Left lobe of liver (tissue), 2 donors: Measurements from ENCODE around the gene PCK1. TPM values are rescaled to one million over a fixed set of nuclear protein-coding genes. Genes with fewer than 3 reads are reported as not detected.

Experiments
- ATAC-seq: fragments of 200-7000 bp; cut with Tn5 transposase; one replicate; pipeline ENCODE4 v1.9.1; 2020; ENCODE audit warnings: mild to moderate bottlenecking, moderate library complexity
- DNase-seq: peaks from one replicate; pipeline ENCODE4 v3.0.0-alpha.2; 2020; ENCODE audit warnings: low spot score
- total RNA-seq: library from RNA; stranded (reverse); gene quantifications from one replicate; pipeline ENCODE4 v1.2.1, GENCODE V29; 2021
- donor health status: DM: no; HTN: no; CAD: no; lungs with moderate emphysema.
- donor health status: DM: no; HTN: yes; CAD: no.

Gene PCK1
- total RNA-seq, 1 donor from 2014 or later, result 1,004 TPM

GRCh38 chr20:57576002-57576401, 15.1 kb downstream of the PCK1 start:
- no peak for DNase-seq
- ATAC-seq, result no peak

GRCh38 chr20:57576617-57577550, 16.0 kb downstream of the PCK1 start:
- ATAC-seq (no peak), DNase-seq (no peak)

- ATAC-seq, result peak; percentile 81
- DNase-seq, result peak; percentile 93
These were observed 17.0 kb downstream of the PCK1 start for GRCh38 chr20:57577679-57578475.

- no peak for DNase-seq
- ATAC-seq, result peak; percentile 37
These were observed 17.7 kb downstream of the PCK1 start for GRCh38 chr20:57578476-57579165.

GRCh38 chr20:57579331-57579897, 18.5 kb downstream of the PCK1 start:
- ATAC-seq (no peak), DNase-seq (no peak)

GRCh38 chr20:57579898-57580447, 19.1 kb downstream of the PCK1 start:
- no peak for ATAC-seq
- DNase-seq, result no peak

GRCh38 chr20:57580478-57581201, 19.7 kb downstream of the PCK1 start:
- ATAC-seq (no peak), DNase-seq (no peak)

- DNase-seq, result peak; percentile 48
- ATAC-seq, result peak; percentile 7
These were observed 20.5 kb downstream of the PCK1 start for GRCh38 chr20:57581202-57582028.

GRCh38 chr20:57582029-57582378, 21.1 kb downstream of the PCK1 start:
- DNase-seq (no peak), ATAC-seq (peak; percentile 0)

- ATAC-seq, result no peak
- DNase-seq, result no peak
These were observed 21.8 kb downstream of the PCK1 start for GRCh38 chr20:57582432-57583288.

- no peak for DNase-seq
- ATAC-seq, result no peak
These were observed 22.7 kb downstream of the PCK1 start for GRCh38 chr20:57583289-57584257.

GRCh38 chr20:57584768-57585461, 24.0 kb downstream of the PCK1 start:
- DNase-seq (no peak), ATAC-seq (no peak)

GRCh38 chr20:57585466-57586213, 24.7 kb downstream of the PCK1 start:
- no peak for DNase-seq

GRCh38 chr20:57586370-57586793, 25.5 kb downstream of the PCK1 start:
- DNase-seq (peak; percentile 94), ATAC-seq (peak; percentile 72)

More at GRCh38 chr20:57585466-57586213, 24.7 kb downstream of the PCK1 start:
- ATAC-seq, result no peak

GRCh38 chr20:57586943-57587277, 26.0 kb downstream of the PCK1 start:
- ATAC-seq, result no peak
- DNase-seq, result no peak
